Progenitor cell of endocrine pancreas (in vitro differentiated cells): ENCODE measurements around the gene NAGLU. TPM values are rescaled to one million over a fixed set of nuclear protein-coding genes. Genes with fewer than 3 reads are reported as not detected.

ENCODE experiments used
- DNase-seq: peaks from one replicate; pipeline ENCODE4 v3.0.0; 2021; ENCODE audit warnings: low spot score; ENCODE audit not compliant: unreplicated experiment
- H3K27ac Mint-ChIP-seq: 2 replicates; pipeline ENCODE4 v1.8.0; 2021; ENCODE audit warnings: mild to moderate bottlenecking, moderate library complexity, mixed read lengths
- H3K27me3 Mint-ChIP-seq: 2 replicates; pipeline ENCODE4 v1.8.0; 2021; ENCODE audit warnings: mixed read lengths
- H3K36me3 Mint-ChIP-seq: 2 replicates; pipeline ENCODE4 v1.8.0; 2022; ENCODE audit warnings: mixed read lengths; ENCODE audit not compliant: insufficient read depth
- H3K4me1 Mint-ChIP-seq: 2 replicates; pipeline ENCODE4 v1.8.0; 2021; ENCODE audit warnings: low read depth, mixed read lengths
- H3K4me3 Mint-ChIP-seq: 2 replicates; pipeline ENCODE4 v1.8.0; 2021; ENCODE audit warnings: low read depth, mild to moderate bottlenecking, moderate library complexity, mixed read lengths
- H3K9me3 Mint-ChIP-seq: 2 replicates; pipeline ENCODE4 v1.8.0; 2021; ENCODE audit warnings: low read depth, mixed read lengths
- CTCF ChIP-seq: fragments of 200-600 bp; sonication (generic); IDR thresholded peaks from one replicate; pipeline ENCODE4 v1.5.0; 2021; ENCODE audit warnings: antibody characterized with exemption, mild to moderate bottlenecking; ENCODE audit not compliant: unreplicated experiment
- long read RNA-seq: library from polyadenylated mRNA; unstranded; transcript quantifications from one replicate; pipeline ENCODE4 v2.0.0, GENCODE V29; 2020
- total RNA-seq: library from RNA; stranded (reverse); gene quantifications from 2 replicates; pipeline ENCODE4 v1.2.1, GENCODE V29; 2021

Gene NAGLU
- total RNA-seq, result 19.0 and 22.9 TPM in 2 replicates
- long read RNA-seq, partial matches to known transcripts, result 1 of 2 reads
- long read RNA-seq, other reads (novel, unspliced or antisense), result 1 of 2 reads

GRCh38 chr17:42536048-42536371 is at the start of gene NAGLU:
NAGLU (plus strand) TSS chr17:42536241; CDS start chr17:42536273, 32 bp downstream.
- H3K4me3 Mint-ChIP-seq, result peak within 1 kb of the TSS; percentile 73
- peak; percentile 72 for DNase-seq
- peak within 1 kb of the TSS; percentile 87 for H3K27ac Mint-ChIP-seq
- H3K27me3 Mint-ChIP-seq, result peaks cover 6% of the 10 kb centered on the region
- H3K36me3 Mint-ChIP-seq, result peaks cover 5% of the 10 kb centered on the region
- H3K9me3 Mint-ChIP-seq, result no peaks in the 10 kb centered on the region
- no peak for TF ChIP-seq CTCF
- peaks cover 21% of the 10 kb centered on the region for H3K4me1 Mint-ChIP-seq

- Mint-ChIP-seq H3K27ac (peak overlapping the region; percentile 5), H3K27me3 (no peaks in the 10 kb centered on the region), H3K4me3 (no peak overlapping the region), H3K36me3 (peaks cover 20% of the 10 kb centered on the region), H3K4me1 (no peaks in the 10 kb centered on the region), H3K9me3 (no peaks in the 10 kb centered on the region)
- DNase-seq, result no peak
- TF ChIP-seq CTCF, result no peak
These were observed 48.0 kb upstream of the NAGLU start for GRCh38 chr17:42488032-42488431.

- Mint-ChIP-seq H3K36me3 (peaks cover 30% of the 10 kb centered on the region), H3K4me3 (no peak overlapping the region), H3K4me1 (peaks cover 2% of the 10 kb centered on the region), H3K27me3 (no peaks in the 10 kb centered on the region), H3K9me3 (no peaks in the 10 kb centered on the region), H3K27ac (peak overlapping the region; percentile 71)
- TF ChIP-seq CTCF, result no peak
- DNase-seq, result no peak
These were observed 42.7 kb upstream of the NAGLU start for GRCh38 chr17:42493319-42493718.

GRCh38 chr17:42494673-42495072 is 41.4 kb upstream of the NAGLU start:
- TF ChIP-seq CTCF, result no peak
- Mint-ChIP-seq H3K9me3 (no peaks in the 10 kb centered on the region), H3K27ac (no peak overlapping the region), H3K4me3 (no peak overlapping the region), H3K4me1 (peaks cover 2% of the 10 kb centered on the region), H3K36me3 (peaks cover 28% of the 10 kb centered on the region), H3K27me3 (no peaks in the 10 kb centered on the region)
- DNase-seq, result no peak

- H3K4me3 Mint-ChIP-seq, result no peak overlapping the region
- TF ChIP-seq CTCF, result no peak
- DNase-seq, result no peak
- no peaks in the 10 kb centered on the region for H3K4me1 Mint-ChIP-seq
- H3K27me3 Mint-ChIP-seq, result no peaks in the 10 kb centered on the region
- peaks cover 34% of the 10 kb centered on the region for H3K36me3 Mint-ChIP-seq
- H3K9me3 Mint-ChIP-seq, result no peaks in the 10 kb centered on the region
- H3K27ac Mint-ChIP-seq, result no peak overlapping the region
These were observed 37.2 kb upstream of the NAGLU start for GRCh38 chr17:42498828-42499227.
